ENCODE measurements around the gene MRGPRG. TPM values are rescaled to one million over a fixed set of nuclear protein-coding genes. Genes with fewer than 3 reads are reported as not detected.

MRGPRG gene
- total RNA-seq, 1 experiment from 2014 or later: not detected

GRCh38 chr11:3245071-3245470 is 26.5 kb upstream of the MRGPRG start:
- intact Hi-C loops (cut with micrococcal nuclease; ENCODE audit: unreplicated experiment): no loop called here
- H3K4me3 Mint-ChIP-seq (ENCODE audit: low read depth, unreplicated experiment): no peak overlapping the region
- no peak for TF ChIP-seq CTCF (IDR thresholded peaks at IDR 0.05; ENCODE audit: unreplicated experiment)
- BruUV-seq (replicated peaks): no TSS peak
- no peaks in the 10 kb centered on the region for H3K9me3 Mint-ChIP-seq (ENCODE audit: low read depth, unreplicated experiment)
- H3K36me3 Mint-ChIP-seq (ENCODE audit: insufficient read depth, unreplicated experiment): no peaks in the 10 kb centered on the region
- CTCF ChIA-PET: no interaction called here
- peaks cover 44% of the 10 kb centered on the region for H3K27me3 Mint-ChIP-seq (ENCODE audit: unreplicated experiment)
- no peak for DNase-seq
- H3K27ac Mint-ChIP-seq (ENCODE audit: unreplicated experiment): no peak overlapping the region
- no peaks in the 10 kb centered on the region for H3K4me1 Mint-ChIP-seq (ENCODE audit: low read depth, unreplicated experiment)

- intact Hi-C loops (cut with micrococcal nuclease; ENCODE audit: unreplicated experiment): no loop called here
- no peak for TF ChIP-seq CTCF (IDR thresholded peaks at IDR 0.05; ENCODE audit: unreplicated experiment)
- CTCF ChIA-PET: no interaction called here
- Mint-ChIP-seq H3K4me1 (ENCODE audit: low read depth, unreplicated experiment) (no peaks in the 10 kb centered on the region), H3K27ac (ENCODE audit: unreplicated experiment) (no peak overlapping the region), H3K9me3 (ENCODE audit: low read depth, unreplicated experiment) (no peaks in the 10 kb centered on the region), H3K4me3 (ENCODE audit: low read depth, unreplicated experiment) (no peak overlapping the region), H3K36me3 (ENCODE audit: insufficient read depth, unreplicated experiment) (no peaks in the 10 kb centered on the region), H3K27me3 (ENCODE audit: unreplicated experiment) (peaks cover 56% of the 10 kb centered on the region)
- no TSS peak for BruUV-seq (replicated peaks)
- DNase-seq: no peak
Observed at GRCh38 chr11:3243880-3244279, 25.3 kb upstream of the MRGPRG start.

- H3K27me3 Mint-ChIP-seq (ENCODE audit: unreplicated experiment): peaks cover 88% of the 10 kb centered on the region
- DNase-seq: no peak
- CTCF ChIA-PET: no interaction called here
- no peaks in the 10 kb centered on the region for H3K36me3 Mint-ChIP-seq (ENCODE audit: insufficient read depth, unreplicated experiment)
- H3K4me1 Mint-ChIP-seq (ENCODE audit: low read depth, unreplicated experiment): no peaks in the 10 kb centered on the region
- H3K4me3 Mint-ChIP-seq (ENCODE audit: low read depth, unreplicated experiment): no peak overlapping the region
- TF ChIP-seq CTCF (IDR thresholded peaks at IDR 0.05; ENCODE audit: unreplicated experiment): no peak
- H3K9me3 Mint-ChIP-seq (ENCODE audit: low read depth, unreplicated experiment): no peaks in the 10 kb centered on the region
- no peak overlapping the region for H3K27ac Mint-ChIP-seq (ENCODE audit: unreplicated experiment)
- intact Hi-C loops (cut with micrococcal nuclease; ENCODE audit: unreplicated experiment): no loop called here
- no TSS peak for BruUV-seq (replicated peaks)
Observed at GRCh38 chr11:3237119-3237518, 18.5 kb upstream of the MRGPRG start.

DNA sequence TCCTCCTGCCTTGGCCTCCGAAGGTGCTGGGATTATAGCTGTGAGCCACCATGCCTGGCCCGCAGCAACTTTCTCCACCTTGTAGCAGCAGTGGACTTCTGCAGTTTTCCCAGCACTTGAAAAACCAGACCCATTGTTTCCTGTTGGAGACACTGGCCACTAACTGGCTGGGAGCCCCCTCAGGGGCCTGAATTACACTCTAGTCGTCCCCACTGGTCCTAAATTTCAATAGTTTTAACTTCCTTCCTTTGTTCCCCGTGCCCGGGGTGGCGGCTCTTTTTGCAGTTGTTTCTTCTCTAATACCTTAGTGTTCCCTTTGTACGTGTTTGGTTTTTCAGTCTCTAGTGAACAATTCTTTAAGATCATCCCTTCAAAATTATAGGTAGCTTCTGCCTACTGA is 16.2 kb upstream of the MRGPRG start:
- Mint-ChIP-seq H3K4me1 (ENCODE audit: low read depth, unreplicated experiment) (no peaks in the 10 kb centered on the region), H3K9me3 (ENCODE audit: low read depth, unreplicated experiment) (no peaks in the 10 kb centered on the region), H3K27ac (ENCODE audit: unreplicated experiment) (no peak overlapping the region), H3K4me3 (ENCODE audit: low read depth, unreplicated experiment) (no peak overlapping the region), H3K36me3 (ENCODE audit: insufficient read depth, unreplicated experiment) (no peaks in the 10 kb centered on the region), H3K27me3 (ENCODE audit: unreplicated experiment) (peaks cover 93% of the 10 kb centered on the region)
- TF ChIP-seq CTCF (IDR thresholded peaks at IDR 0.05; ENCODE audit: unreplicated experiment): no peak
- DNase-seq: no peak
- intact Hi-C loops (cut with micrococcal nuclease; ENCODE audit: unreplicated experiment): no loop called here
- CTCF ChIA-PET: interaction anchor here (0.7 kb wide), 1 partner anchor 185 kb away, joined by 7 read pairs; no protein-coding TSS in a partner anchor
- no TSS peak for BruUV-seq (replicated peaks)

Measured in Calu3 (cell line).